RWPE1 (cell line): ENCODE data around the gene SNAI3.
A peak's percentile ranks its signal among the peaks of the same experiment; 100 is the strongest.

Experiments used
- CTCF ChIA-PET: fragments of 350-600 bp; sonication (Branson Sonifier 250); formaldehyde crosslinking; extraction: SDS; loops from one replicate; lab custom pipeline; 2021; lab: Yijun Ruan, JAX
- POLR2A ChIA-PET: fragments of 400-600 bp; formaldehyde crosslinking; extraction: SDS; loops from one replicate; lab custom pipeline; 2020; ENCODE audit warnings: antibody characterized with exemption; ENCODE audit not compliant: low non-redundant PET; lab: Yijun Ruan, JAX
- DNase-seq: peaks from one replicate; pipeline ENCODE4 v3.0.0; 2012; ENCODE audit warnings: low spot score
- H3K27ac ChIP-seq: fragments of 450-650 bp; 2 replicates; pipeline ENCODE4 v1.5.1; 2017
- CTCF ChIP-seq: fragments of 450-650 bp; conservative IDR thresholded peaks from 2 replicates; pipeline ENCODE4 v1.5.1; 2017; ENCODE audit warnings: low read depth, mild to moderate bottlenecking

SNAI3 gene

GRCh38 chr16:88686439-88687253 lies at the start of gene SNAI3:
Gene SNAI3 (minus strand): TSS chr16:88686507. CDS start chr16:88686406, 101 bp downstream.
- DNase-seq = peak; percentile 88
- no peak for TF ChIP-seq CTCF
- CTCF ChIA-PET = interaction anchor here (0.9 to 1.0 kb wide), 2 partner anchors 11 to 12 kb away, joined by 5 read pairs; no protein-coding TSS in a partner anchor
- H3K27ac ChIP-seq = peak within 1 kb of the TSS; percentile 11; the same call in 1 of the 2 replicates
- POLR2A ChIA-PET = interaction anchor here (0.6 kb wide), 1 partner anchor 14 kb away, joined by 3 read pairs; no protein-coding TSS in a partner anchor

- TF ChIP-seq CTCF = no peak
- no peak overlapping the region for H3K27ac ChIP-seq
- CTCF ChIA-PET = interaction anchor here (0.6 to 6.4 kb wide), 6 partner anchors 12 to 431 kb away, joined by 3 to 55 read pairs (median 9); partner anchors contain the start of gene PIEZO1
- POLR2A ChIA-PET = no interaction called here
- no peak for DNase-seq
Observed at GRCh38 chr16:88736088-88736487, 49.8 kb upstream of the SNAI3 start.

- H3K27ac ChIP-seq = 0 out of 2 replicates have a peak overlapping the region, but pooled peaks have one; percentile 63
- CTCF ChIA-PET = interaction anchor here (0.6 to 6.4 kb wide), 3 partner anchors 11 to 50 kb away, joined by 3 to 55 read pairs (median 5); partner anchors contain the start of gene PIEZO1
- POLR2A ChIA-PET = no interaction called here
- no peak for TF ChIP-seq CTCF
- no peak for DNase-seq
Observed at GRCh38 chr16:88735616-88736015, 49.3 kb upstream of the SNAI3 start.

- no peak for TF ChIP-seq CTCF
- peak overlapping the region; percentile 63 for H3K27ac ChIP-seq
- ChIA-PET POLR2A (interaction anchor here (0.5 kb wide), 1 partner anchor 11 kb away, joined by 3 read pairs; no protein-coding TSS in a partner anchor), CTCF (interaction anchor here (0.8 to 6.4 kb wide), 3 partner anchors 8 to 50 kb away, joined by 3 to 55 read pairs (median 5); partner anchors contain the start of gene PIEZO1)
- DNase-seq = no peak
Observed at GRCh38 chr16:88735121-88735520, 48.8 kb upstream of the SNAI3 start.

- ChIA-PET CTCF (interaction anchor here (1.9 kb wide), 1 partner anchor 9 kb away, joined by 5 read pairs; no protein-coding TSS in a partner anchor), POLR2A (interaction anchor here (0.5 kb wide), 1 partner anchor 12 kb away, joined by 3 read pairs; no protein-coding TSS in a partner anchor)
- DNase-seq = no peak
- H3K27ac ChIP-seq = peak overlapping the region; percentile 63
- TF ChIP-seq CTCF = no peak
Observed at GRCh38 chr16:88734361-88734728, 48.0 kb upstream of the SNAI3 start.

GRCh38 chr16:88733630-88734360 lies 47.5 kb upstream of the SNAI3 start:
- TF ChIP-seq CTCF = no peak
- ChIA-PET POLR2A (no interaction called here), CTCF (interaction anchor here (1.0 to 1.9 kb wide), 2 partner anchors 10 to 14 kb away, joined by 3 to 5 read pairs; no protein-coding TSS in a partner anchor)
- peak overlapping the region; percentile 63 for H3K27ac ChIP-seq
- DNase-seq = no peak
